ENCODE measurements around the gene USP35.

The USP35 gene

GRCh38 chr11:78237293-78238046 lies 48.8 kb downstream of the USP35 start:
- DNase-seq, result no peak

- no peak for DNase-seq
Measured at GRCh38 chr11:78239781-78240180, 51.1 kb downstream of the USP35 start.

DNA sequence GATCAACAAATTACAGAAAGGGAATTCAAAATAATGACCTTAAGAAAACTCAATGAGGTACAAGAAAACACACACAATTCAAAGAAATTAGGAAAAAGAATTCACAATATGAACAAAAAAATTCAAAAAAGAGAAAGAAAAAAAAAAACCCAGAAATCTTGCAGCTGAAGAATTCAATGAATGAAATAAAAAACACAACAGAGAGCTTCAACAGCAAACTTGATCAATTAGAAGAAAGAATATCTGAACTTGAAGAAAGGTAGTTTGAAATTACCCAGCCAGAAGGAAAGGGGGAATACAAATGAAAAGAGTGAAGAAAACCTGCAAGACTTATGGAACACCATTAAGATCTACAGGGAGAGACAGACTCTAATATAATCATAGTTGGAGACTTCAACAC lies 52.8 kb downstream of the USP35 start:
- no peak for DNase-seq

DNA sequence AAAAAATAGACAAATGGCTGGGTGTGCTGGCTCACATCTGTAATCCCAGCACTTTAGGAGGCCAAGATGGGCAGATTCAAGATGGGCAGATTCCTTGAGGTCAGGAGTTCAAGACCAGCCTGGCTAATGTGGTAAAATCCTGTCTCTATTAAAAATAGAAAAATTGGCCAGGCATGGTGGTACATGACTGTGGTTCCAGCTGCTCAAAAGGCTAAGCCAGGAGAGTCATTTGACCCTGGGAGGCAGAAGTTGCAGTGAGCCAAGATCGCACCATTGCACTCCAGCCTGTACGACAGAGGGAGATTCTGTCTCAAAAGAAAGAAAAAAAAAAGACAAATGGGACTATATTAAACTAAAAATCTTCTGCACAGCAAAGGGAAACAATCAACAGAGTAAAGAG lies 55.4 kb downstream of the USP35 start:
- no peak for DNase-seq

DNA sequence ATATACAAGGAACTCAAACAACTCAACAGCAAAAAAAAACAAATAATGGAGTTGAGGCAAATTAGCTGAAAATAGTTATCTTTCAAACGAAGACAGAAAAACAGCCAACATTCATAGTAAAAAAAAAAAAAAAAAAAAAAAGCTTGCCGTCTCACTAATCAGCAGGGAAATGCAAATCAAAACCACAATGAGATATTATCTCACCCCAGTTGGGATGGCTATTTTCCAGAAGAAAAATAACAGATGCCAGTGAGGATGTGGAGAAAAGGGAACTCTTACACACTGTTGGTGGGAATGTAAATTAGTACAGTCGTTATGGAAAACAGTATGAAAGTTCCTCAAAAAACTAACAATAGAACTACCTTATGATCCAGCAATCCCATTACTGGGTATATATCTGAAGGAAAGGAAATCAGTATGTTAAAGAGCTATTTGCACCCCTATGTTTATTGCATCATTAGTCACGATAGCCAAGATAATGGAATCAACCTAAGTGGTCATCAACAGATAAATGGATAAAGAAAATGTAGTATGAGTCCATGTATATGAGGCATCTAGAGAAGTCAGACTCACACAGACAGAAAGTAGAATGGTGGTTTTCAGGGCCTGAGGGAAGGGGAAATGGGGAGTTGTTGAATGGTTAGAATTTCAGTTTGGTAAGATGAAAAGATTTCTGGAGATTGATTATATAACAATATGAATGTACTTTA lies 56.0 kb downstream of the USP35 start:
- DNase-seq, result no peak

DNA sequence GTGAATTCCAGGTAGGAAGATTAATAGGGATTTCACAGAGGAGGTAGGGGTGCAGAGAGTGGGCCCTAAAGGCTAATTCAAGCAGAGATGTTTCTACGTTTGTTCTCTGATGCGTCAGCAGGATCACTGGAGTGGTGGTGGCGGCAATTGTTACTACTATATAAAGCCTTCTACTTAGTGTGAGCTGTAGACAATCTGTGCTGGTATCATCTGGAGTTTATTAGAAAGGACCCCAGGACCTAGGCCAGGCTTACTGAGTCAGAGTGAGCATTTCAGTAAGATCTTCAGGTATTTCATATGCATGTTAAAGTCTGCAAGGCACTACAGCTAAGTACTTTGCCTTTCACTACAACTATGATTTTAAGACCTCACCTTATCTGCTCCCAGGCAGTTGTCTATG lies 59.5 kb downstream of the USP35 start:
- no peak for DNase-seq

GRCh38 chr11:78248903-78249302 lies 60.2 kb downstream of the USP35 start:
- no peak for DNase-seq

DNA sequence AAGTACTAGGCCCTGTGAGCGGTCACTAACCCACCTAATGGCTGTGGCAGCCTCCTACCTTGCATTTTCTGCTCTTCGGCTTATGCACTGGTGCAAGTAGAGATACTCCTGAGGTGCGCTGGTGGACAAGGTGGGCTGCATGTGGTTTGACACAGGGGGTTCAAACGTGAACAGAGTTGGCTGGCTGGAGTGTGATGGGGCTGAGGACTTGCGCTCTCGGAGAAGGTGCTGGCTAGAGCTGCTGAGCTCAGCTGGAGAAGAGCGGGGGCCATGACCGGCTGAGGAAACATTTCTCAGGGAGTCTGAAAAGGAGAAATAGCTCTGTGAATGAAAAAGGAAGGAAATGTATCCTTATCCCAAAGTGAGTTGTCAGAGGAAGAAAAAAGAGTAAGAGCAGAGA lies 61.4 kb downstream of the USP35 start:
- no peak for DNase-seq

DNA sequence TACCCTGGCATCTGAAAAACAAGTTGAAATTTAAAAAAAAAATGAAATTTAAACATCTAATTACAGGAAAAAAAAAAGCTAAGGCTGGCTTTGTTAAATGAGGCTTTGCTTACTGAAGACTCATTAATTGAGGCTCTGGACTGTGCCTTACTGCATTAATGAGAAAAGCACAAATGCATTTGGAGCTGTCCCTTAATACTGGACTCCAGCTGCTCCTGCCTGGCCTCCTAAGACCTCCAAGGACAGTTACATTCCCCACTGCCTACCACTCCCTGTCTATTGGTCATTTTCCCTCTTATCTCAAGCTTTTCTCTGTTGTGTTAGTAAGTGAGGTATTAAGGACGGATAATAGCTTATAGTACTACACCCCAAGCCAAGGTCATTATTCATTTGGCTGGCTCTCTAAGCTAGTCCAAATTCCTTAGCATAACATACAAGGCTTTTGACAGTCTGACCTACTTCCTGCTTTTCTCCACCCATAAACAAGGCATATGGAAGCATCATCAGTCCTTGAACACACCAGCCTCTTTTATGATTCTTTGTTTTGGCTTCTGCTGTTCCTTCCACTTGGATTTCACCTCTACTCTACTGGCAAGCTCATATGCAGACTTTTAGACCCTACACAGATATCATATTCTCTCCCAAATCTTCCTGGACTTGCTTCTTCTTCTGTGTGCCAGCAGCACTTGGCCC lies 62.5 kb downstream of the USP35 start:
- DNase-seq, result no peak

GRCh38 chr11:78253797-78254196 lies 65.1 kb downstream of the USP35 start:
- no peak for DNase-seq

GRCh38 chr11:78254268-78254667 lies 65.5 kb downstream of the USP35 start:
- DNase-seq, result no peak

DNA sequence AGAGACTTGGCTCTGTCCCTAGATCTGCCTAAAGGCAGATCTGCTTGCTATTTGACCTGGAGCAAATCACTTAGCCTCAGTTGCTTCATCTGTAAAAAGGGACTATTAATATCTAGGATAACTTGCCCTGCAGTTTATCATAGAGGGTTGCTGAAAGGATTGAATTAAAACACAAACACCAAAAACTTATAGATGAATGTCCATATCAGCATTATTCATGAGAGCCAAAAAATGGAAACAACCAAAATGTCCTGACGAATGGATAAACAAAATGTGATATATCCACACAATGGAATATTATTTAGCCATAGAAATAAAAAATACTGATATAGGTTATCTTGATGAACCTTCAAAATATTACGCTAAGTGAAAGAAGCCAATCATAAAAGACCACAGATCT lies 67.2 kb downstream of the USP35 start:
- no peak for DNase-seq

DNA sequence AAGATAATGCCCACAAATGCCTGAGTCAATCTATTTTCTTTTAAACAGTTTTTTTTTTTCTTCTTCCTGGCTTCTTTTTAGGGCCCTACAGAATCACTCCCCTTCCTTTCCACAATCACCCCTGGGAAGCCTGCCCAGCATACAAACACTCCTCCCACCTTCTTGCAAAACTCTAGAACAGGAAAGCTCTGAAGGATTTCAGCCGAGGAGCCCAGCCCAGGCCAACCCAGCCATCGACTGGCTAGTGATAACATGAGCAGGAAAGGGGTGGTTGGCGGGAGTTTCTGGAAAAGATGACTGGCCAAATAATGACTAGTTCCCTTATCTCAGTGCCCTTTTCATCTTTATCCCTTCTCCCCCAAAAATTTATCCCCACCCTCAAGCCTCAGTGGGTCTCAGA lies 68.2 kb downstream of the USP35 start:
- DNase-seq, result no peak

- no peak for DNase-seq
Measured at GRCh38 chr11:78257654-78258053, 68.9 kb downstream of the USP35 start.

DNA sequence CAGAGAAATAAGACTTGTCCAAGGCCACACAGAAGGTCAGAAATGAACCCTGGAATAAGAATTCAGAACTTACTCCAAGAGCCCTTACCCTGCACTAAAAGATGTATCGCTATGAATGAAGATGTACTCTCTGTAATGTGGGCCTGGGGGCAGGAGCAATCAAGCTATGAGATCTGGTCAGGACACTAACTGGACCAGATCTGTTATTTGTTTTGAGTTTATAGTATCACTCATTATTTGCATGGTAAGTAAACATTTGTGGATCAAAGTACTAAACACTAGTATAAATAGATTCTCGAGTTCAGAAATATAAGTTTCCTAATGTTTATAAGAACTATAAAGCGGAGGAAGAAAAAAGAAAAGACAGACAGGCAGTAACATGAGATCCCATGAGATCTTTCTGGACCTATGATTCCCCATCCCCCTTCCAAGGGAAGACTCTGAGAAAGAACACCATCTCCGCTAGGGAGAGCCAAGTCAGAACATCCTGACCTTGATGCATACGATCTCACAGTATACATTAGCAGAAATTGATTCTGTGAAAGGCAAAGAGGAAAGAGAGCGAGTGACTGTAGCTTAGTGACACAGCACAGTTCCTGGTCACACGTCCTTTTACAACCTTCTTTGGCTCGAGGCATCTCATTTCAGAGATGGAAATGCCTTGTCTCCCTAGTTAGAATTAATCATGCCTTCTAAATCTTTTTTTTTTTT lies 71.2 kb downstream of the USP35 start:
- no peak for DNase-seq

DNA sequence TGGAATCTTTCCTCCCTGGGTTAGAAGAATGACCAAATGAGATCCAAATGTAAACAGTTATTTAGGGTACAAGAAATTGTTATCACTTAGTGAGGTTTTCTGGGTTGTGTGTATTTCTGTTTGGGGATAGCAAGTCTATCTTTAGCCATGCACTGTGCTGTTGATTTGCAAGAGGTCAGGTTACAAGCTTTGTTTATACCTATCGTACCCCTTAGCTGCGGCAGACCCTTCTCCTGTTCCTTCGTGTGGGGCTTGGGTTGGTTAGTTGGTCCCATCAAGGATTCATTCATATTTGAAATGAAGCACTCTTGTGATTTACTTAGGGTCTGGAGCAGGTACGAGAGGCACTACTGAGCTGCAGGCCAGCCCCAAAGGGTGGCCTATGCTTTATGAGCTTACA lies 72.6 kb downstream of the USP35 start:
- no peak for DNase-seq

DNA sequence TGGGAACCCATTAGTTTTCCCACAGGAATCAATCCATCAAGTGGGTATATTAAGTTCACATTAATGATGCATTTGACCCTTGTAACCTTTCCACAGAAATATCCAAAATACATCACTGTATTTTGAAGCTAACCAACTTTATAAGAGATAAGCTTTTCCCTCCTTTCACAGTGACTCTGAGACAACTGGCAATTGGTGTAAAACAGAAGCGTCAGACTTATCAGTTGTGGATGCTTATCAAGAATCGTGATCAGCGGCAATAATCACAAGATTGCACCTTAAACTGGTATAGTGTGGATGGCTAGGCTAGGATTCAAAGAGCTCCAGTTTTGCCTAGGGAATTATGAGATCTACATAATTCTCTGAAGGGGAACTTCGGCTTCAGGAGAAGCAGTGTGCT lies 73.1 kb downstream of the USP35 start:
- DNase-seq, result no peak

DNA sequence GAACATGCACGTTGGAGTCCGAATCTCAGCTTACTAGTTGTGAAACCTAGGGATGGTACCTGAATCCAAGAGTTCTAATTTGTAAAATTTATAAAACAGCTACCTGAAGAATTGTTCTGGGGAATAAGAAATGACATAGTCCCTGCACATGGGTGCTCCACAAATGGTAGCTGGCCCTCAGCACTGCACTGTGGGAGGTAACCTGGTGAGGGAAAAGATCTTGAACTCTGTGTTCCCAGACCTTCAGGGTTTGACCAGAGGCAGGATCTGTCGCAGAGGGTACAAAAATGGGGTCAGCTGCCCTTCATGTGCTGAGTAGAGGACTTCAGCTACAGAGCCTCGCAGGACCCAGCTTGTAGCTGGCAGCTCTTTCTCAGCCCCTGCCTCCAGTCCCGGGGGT lies 73.5 kb downstream of the USP35 start:
- no peak for DNase-seq

DNA sequence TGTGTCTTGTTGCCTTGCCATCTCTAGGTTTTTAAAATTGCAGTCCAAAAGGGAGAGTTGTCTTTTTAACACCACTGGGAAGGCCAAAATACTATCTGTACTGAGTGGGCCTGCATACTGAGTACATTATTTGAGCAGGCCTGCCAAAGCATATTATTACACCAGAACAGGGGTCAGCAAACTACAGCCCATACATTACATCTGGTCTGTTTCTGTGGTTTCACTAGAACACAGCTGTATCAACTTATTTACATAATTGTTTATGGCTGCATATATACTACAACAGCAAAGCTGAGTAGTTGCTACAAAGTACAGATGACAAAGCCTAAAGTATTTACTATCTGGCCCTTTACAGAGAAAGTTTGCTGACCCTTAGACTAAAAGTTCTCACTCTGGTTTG lies 74.0 kb downstream of the USP35 start:
- DNase-seq, result no peak
